GM23338 (cell line): Measurements from ENCODE around the gene TAF11L2. TPM values are rescaled to one million over a fixed set of nuclear protein-coding genes. Genes with fewer than 3 reads are reported as not detected.

ENCODE experiments used
- ATAC-seq: fragments of 200-7000 bp; cut with Tn5 transposase; 3 replicates; pipeline ENCODE4 v1.9.1; 2020
- DNase-seq: peaks from one replicate; pipeline ENCODE4 v3.0.0-alpha.2; 2015; ENCODE audit warnings: low spot score
- H2AFZ ChIP-seq: fragments of 200-600 bp; sonication (generic); 2 replicates; pipeline ENCODE4 v1.8.0; 2016; ENCODE audit warnings: antibody characterized with exemption, mild to moderate bottlenecking, moderate library complexity
- H3F3A ChIP-seq: fragments of 200-600 bp; sonication (generic); replicated peaks from 2 replicates; pipeline ENCODE4 v1.8.0; 2017; ENCODE audit warnings: antibody characterized with exemption, mixed run types, low read depth
- H3K27ac ChIP-seq: fragments of 200-600 bp; sonication (generic); 2 replicates; pipeline ENCODE4 v1.6.1; 2016; ENCODE audit warnings: low read depth
- H3K27me3 ChIP-seq: fragments of 200-600 bp; sonication (generic); 2 replicates; pipeline ENCODE4 v1.8.0; 2016; ENCODE audit warnings: mild to moderate bottlenecking, mixed run types, moderate library complexity; ENCODE audit not compliant: insufficient read depth
- H3K36me3 ChIP-seq: fragments of 200-600 bp; sonication (generic); 2 replicates; pipeline ENCODE4 v1.8.0; 2016; ENCODE audit warnings: mild to moderate bottlenecking; ENCODE audit not compliant: insufficient read depth
- H3K4me1 ChIP-seq: fragments of 200-600 bp; sonication (generic); 2 replicates; pipeline ENCODE4 v1.8.0; 2016; ENCODE audit warnings: mild to moderate bottlenecking, moderate library complexity; ENCODE audit not compliant: insufficient read depth
- H3K4me2 ChIP-seq: fragments of 200-600 bp; sonication (generic); 2 replicates; pipeline ENCODE4 v1.7.1; 2017; ENCODE audit warnings: mixed run types
- H3K4me3 ChIP-seq: fragments of 200-600 bp; sonication (generic); 2 replicates; pipeline ENCODE4 v1.6.1; 2016; ENCODE audit warnings: mixed run types
- H3K79me2 ChIP-seq: fragments of 200-600 bp; sonication (generic); replicated peaks from 2 replicates; pipeline ENCODE4 v1.8.0; 2017; ENCODE audit warnings: mild to moderate bottlenecking; ENCODE audit not compliant: insufficient read depth
- H3K9me2 ChIP-seq: fragments of 200-600 bp; sonication (generic); 2 replicates; pipeline ENCODE4 v1.8.0; 2017; ENCODE audit not compliant: insufficient read depth
- H4K20me1 ChIP-seq: fragments of 200-600 bp; sonication (generic); replicated peaks from 2 replicates; pipeline ENCODE4 v1.8.0; 2017; ENCODE audit warnings: mild to moderate bottlenecking; ENCODE audit not compliant: insufficient read depth
- H3K27ac Mint-ChIP-seq: 2 replicates; pipeline ENCODE4 v1.8.0; 2020; ENCODE audit warnings: inconsistent platforms, mild to moderate bottlenecking, moderate library complexity, mixed read lengths
- H3K27me3 Mint-ChIP-seq: 3 replicates; pipeline ENCODE4 v1.8.0; 2022; ENCODE audit warnings: low read depth, mild to moderate bottlenecking, moderate library complexity, mixed read lengths, inconsistent platforms; ENCODE audit not compliant: insufficient read depth, poor library complexity
- H3K36me3 Mint-ChIP-seq: 3 replicates; pipeline ENCODE4 v1.8.0; 2021; ENCODE audit warnings: low read depth, mild to moderate bottlenecking, inconsistent platforms, moderate library complexity, mixed read lengths
- H3K4me1 Mint-ChIP-seq: 3 replicates; pipeline ENCODE4 v1.8.0; 2020; ENCODE audit warnings: mild to moderate bottlenecking, inconsistent platforms, mixed read lengths
- H3K4me3 Mint-ChIP-seq: 3 replicates; pipeline ENCODE4 v1.8.0; 2021; ENCODE audit warnings: moderate library complexity, mild to moderate bottlenecking, inconsistent platforms, mixed read lengths
- H3K9me3 Mint-ChIP-seq: 3 replicates; pipeline ENCODE4 v1.8.0; 2020; ENCODE audit warnings: moderate library complexity, mild to moderate bottlenecking, inconsistent platforms, mixed read lengths
- CREB1 ChIP-seq: fragments of 250-450 bp; sonication (Bioruptor Pico); IDR thresholded peaks from 2 replicates; pipeline ENCODE4 v1.5.0; 2020; ENCODE audit warnings: low read depth, mild to moderate bottlenecking, moderate library complexity
- CTCF ChIP-seq, 2 experiments: fragments of 200-600 bp in 1 of 2; sonication (generic) in 1 of 2; conservative IDR thresholded peaks; 2 replicates each; pipeline versions ENCODE4 v1.5.1 to v1.6.1; 2016 to 2017; ENCODE audit warnings: antibody characterized with exemption in 2 of 2, low read depth in 2 of 2, mild to moderate bottlenecking in 2 of 2, moderate library complexity in 1 of 2
- ETS1 ChIP-seq: IDR thresholded peaks from 2 replicates; pipeline ENCODE4 v1.6.1; 2016; ENCODE audit warnings: antibody characterized with exemption
- EZH2 ChIP-seq: fragments of 200-600 bp; sonication (generic); IDR thresholded peaks from one replicate; pipeline ENCODE4 v1.8.0; 2017; ENCODE audit warnings: antibody characterized with exemption, mild to moderate bottlenecking, low read depth; ENCODE audit not compliant: unreplicated experiment
- JUNB ChIP-seq: IDR thresholded peaks from one replicate; pipeline ENCODE4 v1.6.1; 2016; ENCODE audit warnings: antibody characterized with exemption; ENCODE audit not compliant: unreplicated experiment
- NANOG ChIP-seq: IDR thresholded peaks from 2 replicates; pipeline ENCODE4 v1.6.1; 2016; ENCODE audit warnings: antibody characterized with exemption, borderline replicate concordance
- POLR2AphosphoS5 ChIP-seq: IDR thresholded peaks from 2 replicates; pipeline ENCODE4 v1.6.1; 2016; ENCODE audit warnings: antibody characterized with exemption, low read depth
- REST ChIP-seq: IDR thresholded peaks from one replicate; pipeline ENCODE4 v1.6.1; 2018; ENCODE audit warnings: antibody characterized with exemption; ENCODE audit not compliant: unreplicated experiment
- ZNF114 ChIP-seq: fragments of 250-450 bp; sonication (Bioruptor Pico); IDR thresholded peaks from 2 replicates; pipeline ENCODE4 v1.5.0; 2020; ENCODE audit warnings: mild to moderate bottlenecking, moderate library complexity
- ZNF331 ChIP-seq: fragments of 250-450 bp; sonication (Bioruptor Pico); IDR thresholded peaks from 2 replicates; pipeline ENCODE4 v1.5.0; 2020; ENCODE audit warnings: low read depth, mild to moderate bottlenecking, moderate library complexity
- ZNF462 ChIP-seq: fragments of 250-450 bp; sonication (Bioruptor Pico); IDR thresholded peaks from 2 replicates; pipeline ENCODE4 v1.5.0; 2020; ENCODE audit warnings: mild to moderate bottlenecking, moderate library complexity
- polyA plus RNA-seq: library from polyadenylated mRNA; unstranded; fragments of >200 nt; fragmentation: Nextera tagmentation; extraction: Ambion mirVana; gene quantifications from 2 replicates; pipeline ENCODE4 v1.2.1, GENCODE V29; 2016
- total RNA-seq: library from RNA; depleted of rRNA; stranded (reverse); fragments of >200 nt; shearing (Covaris generic); gene quantifications from 2 replicates; pipeline ENCODE4 v1.2.3, GENCODE V29; 2014

Gene TAF11L2
- total and polyA plus RNA-seq, 2 experiments from 2014 or later = not detected

GRCh38 chr5:17463653-17464052, 34.4 kb upstream of the TAF11L2 start:
- no peak overlapping the region for H3K4me3 ChIP-seq
- DNase-seq = no peak
- no peak overlapping the region; the same call in none of the 2 replicates for H2AFZ ChIP-seq
- H3K27me3 ChIP-seq = no peaks in the 10 kb centered on the region
- H3K79me2 ChIP-seq = no peaks in the 10 kb centered on the region
- H3K9me3 Mint-ChIP-seq = no peaks in the 10 kb centered on the region
- no peak overlapping the region for H3K4me3 Mint-ChIP-seq
- H3K27ac Mint-ChIP-seq = no peak overlapping the region
- no peaks in the 10 kb centered on the region for H3K4me1 ChIP-seq
- peak; percentile 48; the same call in 2 of the 3 replicates for ATAC-seq
- no peaks in the 10 kb centered on the region for H3K36me3 ChIP-seq
- H3F3A ChIP-seq = no peaks in the 10 kb centered on the region
- H4K20me1 ChIP-seq = no peaks in the 10 kb centered on the region
- no peaks in the 10 kb centered on the region for H3K27me3 Mint-ChIP-seq
- no peaks in the 10 kb centered on the region for H3K4me1 Mint-ChIP-seq
- no peak overlapping the region for H3K4me2 ChIP-seq
- no peaks in the 10 kb centered on the region for H3K36me3 Mint-ChIP-seq
- no peak for TF ChIP-seq ZNF462 (CRISPR knock-in tag)
- TF ChIP-seq CREB1 (CRISPR knock-in tag) = no peak
- no peak for TF ChIP-seq ETS1
- no peak for TF ChIP-seq ZNF331 (CRISPR knock-in tag)
- no peak for TF ChIP-seq NANOG
- TF ChIP-seq POLR2AphosphoS5 = no peak
- no peak for TF ChIP-seq EZH2
- no peak for TF ChIP-seq CTCF (conservative IDR thresholded peaks at IDR 0.05; ENCODE audit: low read depth in 2 of 2)
- TF ChIP-seq JUNB = no peak
- TF ChIP-seq REST = no peak
- TF ChIP-seq ZNF114 (CRISPR knock-in tag) = no peak
- H3K27ac ChIP-seq = no peak overlapping the region
- peaks cover 4% of the 10 kb centered on the region; the same call in 1 of the 2 replicates for H3K9me2 ChIP-seq
